SH-SY5Y (cell line): ENCODE results near the gene SP5.

ENCODE experiments used
- GATA2 ChIP-seq: IDR thresholded peaks from 2 replicates; pipeline ENCODE4 v1.6.1; 2011; ENCODE audit warnings: mild to moderate bottlenecking, low read depth, low read length
- GATA3 ChIP-seq: IDR thresholded peaks from 2 replicates; pipeline ENCODE4 v1.6.1; 2011; ENCODE audit warnings: low read depth, mild to moderate bottlenecking, low read length, moderate library complexity

DNA sequence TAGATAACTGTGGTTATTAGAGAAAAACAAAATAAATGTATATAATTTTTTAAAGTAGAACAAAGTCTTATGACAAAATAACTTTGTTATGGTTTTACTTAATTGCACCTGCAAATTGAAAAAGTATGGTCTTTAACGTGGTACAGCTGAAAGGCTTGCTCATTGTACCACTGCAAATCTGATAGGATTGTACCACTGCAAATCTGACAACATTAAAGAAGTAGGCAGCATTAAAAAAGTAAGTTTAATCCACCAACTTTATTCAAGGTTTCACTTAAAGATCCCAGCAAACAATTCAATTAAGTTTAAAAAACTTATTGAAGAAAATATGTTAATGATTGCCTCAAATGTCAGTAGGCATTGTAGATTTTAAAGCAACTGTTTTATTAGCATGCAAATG lies 4.7 kb downstream of the SP5 start:
- TF ChIP-seq GATA2, result no peak
- no peak for TF ChIP-seq GATA3
